ENCODE data around the gene ZXDC.

ZXDC gene

GRCh38 chr3:126511291-126511690 lies 35.6 kb upstream of the ZXDC start:
- no peak for DNase-seq

- DNase-seq = no peak
Observed at GRCh38 chr3:126510308-126510910, 34.7 kb upstream of the ZXDC start.

DNA sequence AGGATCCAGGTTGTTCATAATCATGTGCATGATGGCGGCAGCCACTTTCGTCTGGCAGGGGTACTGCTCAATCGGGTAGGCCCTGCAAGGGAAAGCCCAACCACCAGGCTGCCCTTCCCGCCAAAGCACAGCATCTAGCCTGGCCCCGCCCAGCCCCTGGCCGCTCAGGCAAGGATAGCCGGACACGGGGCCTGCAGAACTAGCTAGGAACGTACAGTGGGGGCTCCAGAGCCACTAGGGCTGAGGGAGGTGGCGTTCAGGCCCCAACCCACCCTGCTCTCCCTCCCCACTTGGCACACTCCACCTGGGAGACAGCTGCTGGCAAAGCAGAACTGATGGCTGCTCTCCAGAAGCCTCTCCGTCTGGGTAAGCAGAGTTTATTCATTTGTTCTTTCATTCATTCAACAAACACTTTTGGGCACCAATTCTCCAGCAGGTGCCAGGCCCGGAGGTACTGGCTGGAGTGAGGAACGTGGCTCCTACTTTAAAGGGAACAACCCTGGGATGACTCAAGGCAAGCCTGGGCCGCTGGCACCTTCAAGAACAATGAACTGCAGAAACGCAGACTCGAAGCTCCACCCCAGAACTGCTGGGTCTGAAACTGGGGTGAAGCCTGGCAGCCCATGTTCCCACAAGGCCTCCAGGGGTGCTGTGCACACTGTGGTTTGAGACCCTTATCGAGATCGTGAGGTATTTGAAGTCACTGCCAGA lies 34.1 kb upstream of the ZXDC start:
- DNase-seq = no peak

DNA sequence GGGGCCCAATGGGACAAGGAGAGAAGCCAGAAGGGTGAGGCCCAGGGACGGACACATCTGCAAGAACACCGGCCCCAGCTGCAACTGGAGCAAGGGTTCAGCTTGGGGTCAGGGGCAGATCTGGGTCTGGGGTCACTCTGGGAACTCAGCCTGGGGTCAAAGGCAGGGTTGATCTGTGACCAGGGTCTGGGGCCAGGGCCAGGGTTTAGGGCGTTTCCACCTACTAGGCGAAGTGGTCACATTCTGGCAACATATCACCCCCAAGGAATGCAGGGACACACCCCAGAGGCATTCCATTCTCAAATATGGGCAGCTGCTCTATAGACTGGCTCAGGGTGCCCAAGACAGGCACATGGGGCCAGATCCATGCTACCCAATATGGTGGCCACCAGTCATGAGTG lies 32.9 kb upstream of the ZXDC start:
- no peak for DNase-seq

DNA sequence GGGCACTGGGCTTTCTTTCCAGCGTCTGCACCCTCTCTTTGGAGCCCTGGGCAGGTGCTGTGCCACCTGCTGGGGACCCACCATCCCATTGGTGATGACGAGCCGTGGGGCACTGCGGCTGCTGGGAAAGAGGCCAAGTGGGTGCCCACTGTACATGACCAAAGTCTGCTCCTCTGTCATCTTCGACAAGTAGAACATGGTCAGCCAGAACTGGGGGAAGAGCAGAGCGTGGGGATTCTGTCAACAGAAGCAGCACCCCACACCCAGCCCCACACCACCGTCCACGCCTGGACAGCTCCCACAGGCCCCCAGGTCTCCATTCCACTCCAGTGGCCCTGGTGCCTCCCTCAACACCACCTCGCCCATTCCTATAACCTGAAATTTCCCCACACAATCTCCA lies 32.2 kb upstream of the ZXDC start:
- no peak for DNase-seq

- DNase-seq = no peak
Observed at GRCh38 chr3:126503701-126504100, 28.0 kb upstream of the ZXDC start.

GRCh38 chr3:126502656-126503055 lies 27.0 kb upstream of the ZXDC start:
- no peak for DNase-seq

GRCh38 chr3:126501736-126502135 lies 26.0 kb upstream of the ZXDC start:
- DNase-seq = no peak

DNA sequence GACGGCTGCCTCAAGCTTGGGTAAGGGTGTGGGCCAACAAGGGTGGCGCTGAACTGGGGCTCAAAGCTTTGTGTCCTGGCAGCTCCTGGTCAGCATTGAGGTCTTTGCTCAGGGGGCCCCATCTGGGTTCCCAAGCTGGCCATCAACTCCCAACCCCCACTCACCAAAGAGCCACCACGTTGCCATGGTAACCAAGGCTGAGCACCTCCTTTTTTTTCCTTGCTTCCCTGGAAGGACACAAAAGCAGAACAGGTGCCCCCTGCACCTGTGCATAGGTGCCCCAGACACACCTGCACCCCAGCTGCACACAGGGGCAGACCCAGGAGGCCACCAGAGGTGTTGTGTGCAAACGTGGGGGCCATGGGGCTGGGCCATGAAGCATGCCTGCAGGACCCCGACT lies 25.4 kb upstream of the ZXDC start:
- no peak for DNase-seq

- DNase-seq = no peak
Observed at GRCh38 chr3:126500016-126500415, 24.3 kb upstream of the ZXDC start.

- DNase-seq = no peak
Observed at GRCh38 chr3:126499401-126499800, 23.7 kb upstream of the ZXDC start.

- no peak for DNase-seq
Observed at GRCh38 chr3:126498929-126499328, 23.2 kb upstream of the ZXDC start.

DNA sequence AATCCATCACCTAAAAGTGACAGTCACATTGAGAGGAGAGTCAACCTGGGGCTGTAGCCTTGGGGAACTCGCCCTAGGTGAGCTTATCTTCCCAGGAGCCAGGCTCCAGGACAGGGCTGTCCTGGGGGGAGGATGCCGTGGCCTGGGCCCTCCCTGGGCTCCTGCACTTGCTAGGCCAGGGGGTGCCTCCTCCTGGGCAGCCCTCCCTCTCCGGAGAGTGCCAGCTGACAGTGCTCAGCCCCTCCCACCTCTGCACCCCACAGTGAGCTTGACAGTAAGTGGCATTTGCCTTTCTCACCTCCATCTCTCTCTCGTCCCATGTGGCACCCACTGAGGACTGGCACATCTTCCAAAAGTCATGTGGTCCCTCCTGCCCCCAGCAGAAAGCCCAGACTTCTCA lies 22.8 kb upstream of the ZXDC start:
- no peak for DNase-seq

DNA sequence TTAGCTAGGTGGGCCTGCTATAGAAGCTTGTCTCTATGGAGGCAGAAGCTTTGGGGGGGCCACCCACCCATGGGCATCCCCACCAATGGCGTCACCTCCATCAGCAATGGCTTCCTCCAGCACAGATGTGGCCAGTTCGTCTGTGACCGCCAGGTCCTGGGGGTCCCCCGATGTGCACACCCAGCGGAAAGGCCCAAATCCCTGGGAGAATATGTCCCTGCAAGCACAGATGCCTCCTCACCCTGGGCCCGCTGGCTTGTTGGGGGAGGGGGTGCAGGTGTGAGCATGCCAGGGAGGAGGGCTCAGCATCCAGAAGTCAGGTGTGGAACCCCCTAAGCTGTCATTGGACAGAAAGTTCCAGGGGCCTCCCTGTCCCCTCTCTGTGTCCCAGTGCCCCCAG lies 22.3 kb upstream of the ZXDC start:
- no peak for DNase-seq

GRCh38 chr3:126496894-126497850 lies 21.5 kb upstream of the ZXDC start:
- no peak for DNase-seq

GRCh38 chr3:126495786-126496185 lies 20.1 kb upstream of the ZXDC start:
- DNase-seq = no peak

- no peak for DNase-seq
Observed at GRCh38 chr3:126494970-126495230, 19.2 kb upstream of the ZXDC start.

DNA sequence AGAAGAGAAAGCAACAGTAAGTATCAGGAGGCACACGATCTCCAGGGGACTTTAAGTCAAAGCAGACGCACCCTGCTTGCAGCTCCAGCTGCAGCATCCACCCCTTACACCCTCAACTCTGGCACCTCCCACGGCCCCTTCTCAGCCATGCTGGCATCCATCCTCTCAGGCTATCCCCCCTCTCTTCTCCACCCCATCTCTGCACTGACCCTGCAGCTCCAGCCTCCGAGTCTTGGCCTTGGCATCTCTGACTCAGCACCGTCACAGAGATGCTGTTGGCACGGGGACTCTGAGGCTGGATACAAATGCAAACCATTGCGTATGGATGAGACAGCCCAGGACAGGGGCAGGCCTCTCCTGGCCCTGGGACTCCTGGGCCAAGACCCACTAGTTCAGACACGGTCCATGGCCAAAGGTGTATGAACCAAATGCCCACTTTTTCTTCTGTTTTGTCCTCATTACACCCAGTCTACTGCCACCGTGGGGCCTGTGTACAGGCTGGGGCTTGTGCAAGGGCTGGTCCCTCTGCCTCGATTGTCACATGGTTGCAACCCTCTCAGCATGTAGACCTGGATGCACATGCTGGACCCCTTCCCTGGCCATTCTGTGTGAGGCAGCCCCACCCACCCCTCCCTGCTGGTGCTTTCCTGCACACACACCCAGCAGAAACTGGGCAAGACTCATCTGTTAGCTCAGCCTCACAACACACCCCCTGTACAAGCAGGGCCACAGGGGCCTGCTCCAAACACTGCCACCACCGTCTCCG lies 18.7 kb upstream of the ZXDC start:
- DNase-seq = no peak

DNA sequence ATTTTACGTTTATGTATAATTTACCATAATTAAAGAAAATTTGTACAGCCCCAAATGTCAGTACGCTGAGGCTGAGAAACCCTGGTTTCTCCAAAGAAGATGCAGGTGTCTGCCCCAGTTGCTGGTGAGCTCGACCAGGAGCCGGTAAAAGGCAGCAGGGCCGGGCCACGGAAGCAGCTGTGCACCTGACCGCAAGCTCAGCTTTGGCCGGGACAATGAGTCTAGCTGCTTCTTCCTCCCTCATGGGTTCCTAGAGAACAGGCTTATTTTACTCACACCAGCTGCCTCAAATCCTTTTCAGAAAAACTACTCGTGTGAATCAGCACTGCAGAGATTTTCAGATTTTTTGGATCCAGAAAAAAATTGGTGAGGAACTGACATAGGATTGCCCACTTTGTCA lies 18.0 kb upstream of the ZXDC start:
- DNase-seq = no peak

GRCh38 chr3:126493051-126493450 lies 17.4 kb upstream of the ZXDC start:
- DNase-seq = no peak

DNA sequence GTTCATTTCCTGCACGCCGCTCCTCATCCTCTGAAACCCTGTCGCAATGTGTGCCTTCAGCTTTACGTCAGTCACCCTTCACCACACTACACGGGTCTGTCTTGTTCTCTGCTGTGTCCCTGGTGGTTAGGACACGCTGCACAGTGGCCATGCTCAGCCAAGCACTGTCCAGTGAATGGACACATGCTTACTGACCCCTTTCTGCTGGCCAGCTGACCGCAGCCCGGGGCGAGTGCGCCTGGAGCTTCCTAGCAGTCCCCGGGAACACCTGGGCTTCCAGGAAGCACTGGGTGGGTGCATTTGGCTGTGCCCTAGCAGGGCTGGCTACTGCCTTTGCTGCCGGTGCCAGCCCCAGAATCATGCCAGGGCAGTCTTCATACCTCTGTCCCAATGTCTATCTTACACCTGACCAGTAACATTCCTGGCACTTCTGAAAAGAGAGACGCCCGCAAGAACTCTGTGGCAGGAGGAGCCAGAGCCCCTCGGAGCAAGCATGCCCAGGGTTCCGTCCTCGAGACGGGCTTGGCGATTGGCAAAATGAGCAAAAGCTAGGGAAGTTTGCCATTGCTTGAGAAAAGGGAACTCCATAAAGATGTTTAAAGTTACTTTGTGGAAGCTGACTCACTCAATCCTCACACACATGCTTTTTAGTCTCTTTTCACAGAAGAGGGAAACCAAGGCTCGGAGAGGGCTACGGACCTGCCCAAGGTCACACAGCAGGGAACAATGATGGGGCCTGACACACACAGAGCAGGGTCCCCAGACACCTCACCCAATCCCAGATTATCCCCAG lies 15.7 kb upstream of the ZXDC start:
- DNase-seq = no peak

GRCh38 chr3:126490619-126491018 lies 14.9 kb upstream of the ZXDC start:
- DNase-seq = no peak
